Femur (tissue), 1 donor: ENCODE results near the gene ADORA3.

Source experiments
- DNase-seq: peaks from one replicate; pipeline ENCODE4 v3.0.0-alpha.2; 2017

ADORA3 gene

GRCh38 chr1:111507411-111508201 is 4.2 kb upstream of the ADORA3 start:
- DNase-seq = peak; percentile 86

- DNase-seq = no peak
These were observed 3.1 kb upstream of the ADORA3 start for GRCh38 chr1:111506561-111506960.

GRCh38 chr1:111505641-111506119 is 2.2 kb upstream of the ADORA3 start:
- DNase-seq = no peak

- DNase-seq = no peak
These were observed 664 bp upstream of the ADORA3 start for GRCh38 chr1:111504097-111504496.

GRCh38 chr1:111501645-111502044 is 1.8 kb downstream of the ADORA3 start:
- DNase-seq = no peak

- no peak for DNase-seq
These were observed 4.2 kb downstream of the ADORA3 start for GRCh38 chr1:111499026-111499785.

- no peak for DNase-seq
These were observed 5.8 kb downstream of the ADORA3 start for GRCh38 chr1:111497592-111497991.

GRCh38 chr1:111496398-111496797 is 7.0 kb downstream of the ADORA3 start:
- DNase-seq = no peak

GRCh38 chr1:111491070-111491469 is 12.4 kb downstream of the ADORA3 start:
- no peak for DNase-seq

GRCh38 chr1:111490220-111490619 is 13.2 kb downstream of the ADORA3 start:
- no peak for DNase-seq

- DNase-seq = no peak
These were observed 13.8 kb downstream of the ADORA3 start for GRCh38 chr1:111489604-111490003.

GRCh38 chr1:111488669-111489068 is 14.8 kb downstream of the ADORA3 start:
- no peak for DNase-seq

- DNase-seq = no peak
These were observed 16.3 kb downstream of the ADORA3 start for GRCh38 chr1:111487133-111487532.

GRCh38 chr1:111486431-111486830 is 17.0 kb downstream of the ADORA3 start:
- no peak for DNase-seq

- no peak for DNase-seq
These were observed 18.9 kb downstream of the ADORA3 start for GRCh38 chr1:111484391-111485026.

GRCh38 chr1:111483876-111484275 is 19.6 kb downstream of the ADORA3 start:
- DNase-seq = no peak

GRCh38 chr1:111483166-111483565 is 20.3 kb downstream of the ADORA3 start:
- DNase-seq = no peak

GRCh38 chr1:111481387-111482221 is 21.8 kb downstream of the ADORA3 start:
- peak; percentile 85 for DNase-seq

GRCh38 chr1:111480674-111481073 is 22.8 kb downstream of the ADORA3 start:
- no peak for DNase-seq

GRCh38 chr1:111476761-111477309 is 26.6 kb downstream of the ADORA3 start:
- DNase-seq = no peak

GRCh38 chr1:111476214-111476613 is 27.2 kb downstream of the ADORA3 start:
- no peak for DNase-seq

GRCh38 chr1:111475701-111476100 is 27.7 kb downstream of the ADORA3 start:
- DNase-seq = no peak
